ENCODE data around the gene PLXNA2. TPM values are rescaled to one million over a fixed set of nuclear protein-coding genes. Genes with fewer than 3 reads are reported as not detected.

Gene PLXNA2
- total RNA-seq, 1 experiment from 2014 or later: 10.2 TPM

GRCh38 chr1:208068407-208068806, 175.8 kb downstream of the PLXNA2 start:
- ChIA-PET CTCF (no interaction called here), POLR2A (ENCODE audit: unreplicated experiment) (interaction anchor here (0.6 kb wide), 1 partner anchor 10 kb away, joined by 4 read pairs; no protein-coding TSS in a partner anchor)
- Histone ChIP-seq H3K27ac (no peak overlapping the region), H3K4me2 (no peak overlapping the region), H4K20me1 (ENCODE audit: insufficient read depth) (no peaks in the 10 kb centered on the region), H3K4me1 (replicated peaks; ENCODE audit: insufficient read depth) (no peaks in the 10 kb centered on the region), H3K4me3 (no peak overlapping the region), H2AFZ (no peak overlapping the region), H3K36me3 (ENCODE audit: low read depth) (no peaks in the 10 kb centered on the region), H3K79me2 (ENCODE audit: low read depth) (no peaks in the 10 kb centered on the region), H3K9me3 (ENCODE audit: insufficient read depth, low read depth) (no peaks in the 10 kb centered on the region), H3K27me3 (ENCODE audit: insufficient read depth, low read depth) (no peaks in the 10 kb centered on the region), H3F3A (ENCODE audit: insufficient read depth, low read depth) (no peaks in the 10 kb centered on the region), H3K9me2 (ENCODE audit: insufficient read depth) (no peaks in the 10 kb centered on the region)
- no TSS peak for BruUV-seq (replicated peaks)
- intact Hi-C loops (cut with micrococcal nuclease; ENCODE audit: unreplicated experiment): no loop called here
- TF ChIP-seq EZH2 (IDR thresholded peaks at IDR 0.05; ENCODE audit: low read depth): no peak
- TF ChIP-seq CTCF (conservative IDR thresholded peaks at IDR 0.05): no peak
- no peak for DNase-seq

GRCh38 chr1:208066583-208066982, 177.6 kb downstream of the PLXNA2 start:
- no peaks in the 10 kb centered on the region for H3F3A ChIP-seq (ENCODE audit: insufficient read depth, low read depth)
- H3K9me3 ChIP-seq (ENCODE audit: insufficient read depth, low read depth): no peaks in the 10 kb centered on the region
- no peaks in the 10 kb centered on the region for H3K79me2 ChIP-seq (ENCODE audit: low read depth)
- POLR2A ChIA-PET (ENCODE audit: unreplicated experiment): no interaction called here
- H3K4me1 ChIP-seq (replicated peaks; ENCODE audit: insufficient read depth): no peaks in the 10 kb centered on the region
- CTCF ChIA-PET: no interaction called here
- no peaks in the 10 kb centered on the region for H3K36me3 ChIP-seq (ENCODE audit: low read depth)
- no peak overlapping the region for H3K27ac ChIP-seq
- intact Hi-C loops (cut with micrococcal nuclease; ENCODE audit: unreplicated experiment): no loop called here
- no peak for DNase-seq
- H3K4me3 ChIP-seq: no peak overlapping the region
- no TSS peak for BruUV-seq (replicated peaks)
- no peaks in the 10 kb centered on the region for H3K27me3 ChIP-seq (ENCODE audit: insufficient read depth, low read depth)
- TF ChIP-seq CTCF (conservative IDR thresholded peaks at IDR 0.05) (no peak), EZH2 (IDR thresholded peaks at IDR 0.05; ENCODE audit: low read depth) (no peak)
- no peaks in the 10 kb centered on the region for H4K20me1 ChIP-seq (ENCODE audit: insufficient read depth)
- no peak overlapping the region for H2AFZ ChIP-seq
- H3K9me2 ChIP-seq (ENCODE audit: insufficient read depth): no peaks in the 10 kb centered on the region
- H3K4me2 ChIP-seq: no peak overlapping the region

GRCh38 chr1:208065862-208066261, 178.3 kb downstream of the PLXNA2 start:
- DNase-seq: no peak
- Histone ChIP-seq H3K4me2 (no peak overlapping the region), H3K36me3 (ENCODE audit: low read depth) (no peaks in the 10 kb centered on the region), H3K4me1 (replicated peaks; ENCODE audit: insufficient read depth) (no peaks in the 10 kb centered on the region), H3K9me2 (ENCODE audit: insufficient read depth) (no peaks in the 10 kb centered on the region), H3K4me3 (no peak overlapping the region), H3K27me3 (ENCODE audit: insufficient read depth, low read depth) (no peaks in the 10 kb centered on the region), H3F3A (ENCODE audit: insufficient read depth, low read depth) (no peaks in the 10 kb centered on the region), H3K9me3 (ENCODE audit: insufficient read depth, low read depth) (no peaks in the 10 kb centered on the region), H3K27ac (no peak overlapping the region), H2AFZ (no peak overlapping the region), H4K20me1 (ENCODE audit: insufficient read depth) (no peaks in the 10 kb centered on the region), H3K79me2 (ENCODE audit: low read depth) (no peaks in the 10 kb centered on the region)
- intact Hi-C loops (cut with micrococcal nuclease; ENCODE audit: unreplicated experiment): no loop called here
- no peak for TF ChIP-seq CTCF (conservative IDR thresholded peaks at IDR 0.05)
- no peak for TF ChIP-seq EZH2 (IDR thresholded peaks at IDR 0.05; ENCODE audit: low read depth)
- POLR2A ChIA-PET (ENCODE audit: unreplicated experiment): no interaction called here
- no TSS peak for BruUV-seq (replicated peaks)
- CTCF ChIA-PET: no interaction called here

Data from PC-9 (cell line).